ENCODE results near the gene RPP40. TPM values are rescaled to one million over a fixed set of nuclear protein-coding genes. Genes with fewer than 3 reads are reported as not detected.

The RPP40 gene
- total and polyA plus RNA-seq, 2 of the 13 experiments (the other 11 are each of a cell fraction or from before 2014, with no cell fraction given), result 18.0 to 41.2 TPM

DNA sequence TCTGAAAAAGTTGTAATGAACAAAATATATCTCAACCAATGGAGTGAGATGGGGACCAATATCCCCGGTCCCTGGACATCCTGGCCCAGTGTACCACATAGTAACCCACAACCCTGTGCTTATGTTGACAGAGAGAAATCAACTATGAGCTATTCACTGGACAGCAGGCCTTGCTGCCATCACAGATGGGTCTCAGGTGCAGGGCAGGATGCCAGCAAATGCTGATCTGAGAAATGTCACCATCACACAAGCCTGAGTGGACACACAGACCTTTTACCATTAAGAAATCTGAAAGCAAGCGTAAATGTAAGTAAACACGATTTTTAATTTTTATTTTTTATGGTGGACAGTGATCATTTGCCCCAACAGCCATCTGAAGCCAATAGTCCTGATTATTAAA is 9.1 kb downstream of the RPP40 start (continued):
- TF ChIP-seq, protein P1, sequence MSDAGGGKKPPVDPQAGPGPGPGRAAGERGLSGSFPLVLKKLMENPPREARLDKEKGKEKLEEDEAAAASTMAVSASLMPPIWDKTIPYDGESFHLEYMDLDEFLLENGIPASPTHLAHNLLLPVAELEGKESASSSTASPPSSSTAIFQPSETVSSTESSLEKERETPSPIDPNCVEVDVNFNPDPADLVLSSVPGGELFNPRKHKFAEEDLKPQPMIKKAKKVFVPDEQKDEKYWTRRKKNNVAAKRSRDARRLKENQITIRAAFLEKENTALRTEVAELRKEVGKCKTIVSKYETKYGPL (CRISPR knock-in tag; IDR thresholded peaks at IDR 0.05), result no peak

DNA sequence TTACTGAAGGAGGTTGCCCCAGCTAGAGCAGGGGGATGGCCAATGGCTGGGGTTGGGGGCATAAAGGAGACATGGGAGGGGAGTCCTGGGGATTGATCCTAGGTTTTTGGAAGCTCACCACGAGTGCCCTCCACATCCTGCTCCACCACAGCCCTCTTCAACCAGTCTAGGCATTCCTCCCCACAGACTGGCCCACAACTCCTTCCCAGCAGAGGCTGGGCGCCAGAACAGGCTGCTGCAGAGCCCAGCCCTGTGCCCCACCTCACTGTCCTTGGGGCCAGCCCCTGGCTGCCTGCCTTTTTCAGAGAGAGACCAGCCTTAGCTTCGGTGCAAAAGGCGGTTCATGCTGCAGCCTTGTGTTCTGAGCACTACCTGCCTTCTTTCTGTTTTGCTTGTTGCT is 16.4 kb downstream of the RPP40 start:
- H3K4me2 ChIP-seq (ENCODE audit: low read depth, low read length), result no peak overlapping the region
- WGBS (ENCODE audit: low lambda C conversion rate), result 66% methylated on average over 4 of the region's 4 CpGs
- ATAC-seq (peak; percentile 30; the same call in 1 of the 3 replicates), FAIRE-seq (no peak), DNase-seq (ENCODE audit: low spot score) (no peak)
- H2AFZ ChIP-seq (ENCODE audit: low read length), result no peak overlapping the region
- no peaks in the 10 kb centered on the region for H3K36me3 ChIP-seq (replicated peaks in 1 of 2; ENCODE audit: control insufficient read depth in 1 of 2, insufficient read depth in 2 of 2, low read length in 2 of 2)
- H3K4me1 ChIP-seq (ENCODE audit: insufficient read depth, low read length), result peaks cover 12% of the 10 kb centered on the region
- no TSS peak for BruUV-seq (replicated peaks)
- H3K4me3 ChIP-seq (replicated peaks in 1 of 3; ENCODE audit: insufficient read depth in 1 of 3, low read depth in 2 of 3, low read length in 3 of 3), result no peak overlapping the region
- peak; percentile 99 for TF ChIP-seq ZNF331 (CRISPR knock-in tag; IDR thresholded peaks at IDR 0.05)
- TF ChIP-seq, protein P2, sequence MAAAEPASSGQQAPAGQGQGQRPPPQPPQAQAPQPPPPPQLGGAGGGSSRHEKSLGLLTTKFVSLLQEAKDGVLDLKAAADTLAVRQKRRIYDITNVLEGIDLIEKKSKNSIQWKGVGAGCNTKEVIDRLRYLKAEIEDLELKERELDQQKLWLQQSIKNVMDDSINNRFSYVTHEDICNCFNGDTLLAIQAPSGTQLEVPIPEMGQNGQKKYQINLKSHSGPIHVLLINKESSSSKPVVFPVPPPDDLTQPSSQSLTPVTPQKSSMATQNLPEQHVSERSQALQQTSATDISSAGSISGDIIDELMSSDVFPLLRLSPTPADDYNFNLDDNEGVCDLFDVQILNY (CRISPR knock-in tag; conservative IDR thresholded peaks at IDR 0.05), result no peak
- no peaks in the 10 kb centered on the region for H3K27me3 ChIP-seq (ENCODE audit: control insufficient read depth in 1 of 2, insufficient read depth in 2 of 2, low read length in 2 of 2)
- in situ Hi-C loops (cut with HindIII; ENCODE audit: extremely low pct_ligation_motif_present, low pct_unique_long_range_greater_than_20kb), result no loop called here
- intact Hi-C loops (cut with micrococcal nuclease; ENCODE audit: unreplicated experiment), result no loop called here
- H3K9ac ChIP-seq (ENCODE audit: insufficient read depth, low read depth, low read length), result no peak overlapping the region
- no peak overlapping the region for H3K27ac ChIP-seq (ENCODE audit: extremely low read length, insufficient read depth, low read length)
- no peaks in the 10 kb centered on the region for H4K20me1 ChIP-seq (ENCODE audit: insufficient read depth, low read length)
- POLR2A ChIA-PET, result interaction anchor here (1.1 kb wide), 1 partner anchor 16 kb away, joined by 5 read pairs; no protein-coding TSS in a partner anchor
- CTCF ChIA-PET (ENCODE audit: low intra/inter-chr PET ratio, low total read pairs), result no interaction called here
- H3K9me3 ChIP-seq (ENCODE audit: low read length), result no peaks in the 10 kb centered on the region
- H3K79me2 ChIP-seq (ENCODE audit: insufficient read depth, low read length), result no peaks in the 10 kb centered on the region

DNA sequence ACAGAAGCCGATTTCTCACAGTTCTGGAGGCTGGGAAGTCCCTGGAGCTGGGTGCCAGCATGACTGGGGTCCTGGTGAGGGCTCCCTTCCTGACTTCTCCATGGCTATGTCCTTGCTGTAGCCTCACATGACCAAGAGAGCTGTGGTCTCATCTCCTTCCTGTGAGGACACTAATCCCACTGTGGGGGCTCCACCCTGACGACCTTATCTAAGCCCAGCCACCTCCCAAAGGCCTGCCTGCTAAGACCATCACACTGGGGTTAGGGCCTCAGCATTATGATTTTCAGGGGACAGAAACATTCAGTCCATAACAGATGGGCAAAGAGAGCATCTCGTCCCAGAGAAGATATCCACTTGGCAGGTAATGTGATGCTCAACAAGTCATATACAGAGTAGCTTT is 16.8 kb downstream of the RPP40 start:
- Histone ChIP-seq H4K20me1 (ENCODE audit: insufficient read depth, low read length) (no peaks in the 10 kb centered on the region), H3K36me3 (replicated peaks in 1 of 2; ENCODE audit: control insufficient read depth in 1 of 2, insufficient read depth in 2 of 2, low read length in 2 of 2) (no peaks in the 10 kb centered on the region), H3K4me2 (ENCODE audit: low read depth, low read length) (no peak overlapping the region), H3K79me2 (ENCODE audit: insufficient read depth, low read length) (no peaks in the 10 kb centered on the region), H3K9me3 (ENCODE audit: low read length) (no peaks in the 10 kb centered on the region), H3K4me3 (replicated peaks in 1 of 3; ENCODE audit: insufficient read depth in 1 of 3, low read depth in 2 of 3, low read length in 3 of 3) (no peak overlapping the region), H3K4me1 (ENCODE audit: insufficient read depth, low read length) (peaks cover 15% of the 10 kb centered on the region), H3K27me3 (ENCODE audit: control insufficient read depth in 1 of 2, insufficient read depth in 2 of 2, low read length in 2 of 2) (no peaks in the 10 kb centered on the region), H3K27ac (ENCODE audit: extremely low read length, insufficient read depth, low read length) (no peak overlapping the region), H2AFZ (ENCODE audit: low read length) (no peak overlapping the region), H3K9ac (ENCODE audit: insufficient read depth, low read depth, low read length) (no peak overlapping the region)
- FAIRE-seq (no peak), DNase-seq (ENCODE audit: low spot score) (no peak), ATAC-seq (no peak)
- 71% methylated on average over 1 of the region's 3 CpGs for WGBS (ENCODE audit: low lambda C conversion rate)
- ChIA-PET CTCF (ENCODE audit: low intra/inter-chr PET ratio, low total read pairs) (no interaction called here), POLR2A (interaction anchor here (1.1 kb wide), 1 partner anchor 16 kb away, joined by 5 read pairs; no protein-coding TSS in a partner anchor)
- BruUV-seq (replicated peaks), result no TSS peak
- in situ Hi-C loops (cut with HindIII; ENCODE audit: extremely low pct_ligation_motif_present, low pct_unique_long_range_greater_than_20kb) (no loop called here), intact Hi-C loops (cut with micrococcal nuclease; ENCODE audit: unreplicated experiment) (no loop called here)
- TF ChIP-seq ZNF138 (CRISPR knock-in tag; IDR thresholded peaks at IDR 0.05; ENCODE audit: low read depth) (no peak), ZNF678 (CRISPR knock-in tag; IDR thresholded peaks at IDR 0.05) (no peak), GABPA (IDR thresholded peaks at IDR 0.05; ENCODE audit: low read depth, low read length) (no peak), GABPA (CRISPR knock-in tag; IDR thresholded peaks at IDR 0.05; ENCODE audit: low read depth) (no peak), ZNF3 (CRISPR knock-in tag; IDR thresholded peaks at IDR 0.05) (no peak), SP5 (CRISPR knock-in tag; IDR thresholded peaks at IDR 0.05; ENCODE audit: borderline replicate concordance, low read depth) (no peak), NCOA2 (CRISPR knock-in tag; IDR thresholded peaks at IDR 0.05) (no peak), LCORL (IDR thresholded peaks at IDR 0.05) (no peak), LCORL (CRISPR knock-in tag; IDR thresholded peaks at IDR 0.05) (no peak), ZNF17 (CRISPR knock-in tag; IDR thresholded peaks at IDR 0.05) (no peak), PCBP2 (optimal IDR thresholded peaks at IDR 0.05; ENCODE audit: low read depth, low read length, poor library complexity, severe bottlenecking) (no peak), TBX3 (IDR thresholded peaks at IDR 0.05; ENCODE audit: borderline replicate concordance) (no peak)
- TF ChIP-seq, protein P3, sequence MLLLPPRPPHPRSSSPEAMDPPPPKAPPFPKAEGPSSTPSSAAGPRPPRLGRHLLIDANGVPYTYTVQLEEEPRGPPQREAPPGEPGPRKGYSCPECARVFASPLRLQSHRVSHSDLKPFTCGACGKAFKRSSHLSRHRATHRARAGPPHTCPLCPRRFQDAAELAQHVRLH (CRISPR knock-in tag; IDR thresholded peaks at IDR 0.05; ENCODE audit: borderline replicate concordance, low read depth), result no peak
- TF ChIP-seq, protein P4, sequence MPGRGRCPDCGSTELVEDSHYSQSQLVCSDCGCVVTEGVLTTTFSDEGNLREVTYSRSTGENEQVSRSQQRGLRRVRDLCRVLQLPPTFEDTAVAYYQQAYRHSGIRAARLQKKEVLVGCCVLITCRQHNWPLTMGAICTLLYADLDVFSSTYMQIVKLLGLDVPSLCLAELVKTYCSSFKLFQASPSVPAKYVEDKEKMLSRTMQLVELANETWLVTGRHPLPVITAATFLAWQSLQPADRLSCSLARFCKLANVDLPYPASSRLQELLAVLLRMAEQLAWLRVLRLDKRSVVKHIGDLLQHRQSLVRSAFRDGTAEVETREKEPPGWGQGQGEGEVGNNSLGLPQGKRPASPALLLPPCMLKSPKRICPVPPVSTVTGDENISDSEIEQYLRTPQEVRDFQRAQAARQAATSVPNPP (CRISPR knock-in tag; IDR thresholded peaks at IDR 0.05), result no peak
